ENCODE results near the gene CYP24A1. TPM values are rescaled to one million over a fixed set of nuclear protein-coding genes. Genes with fewer than 3 reads are reported as not detected.

The CYP24A1 gene
- polyA plus RNA-seq (2013, experiment 1 of 2; ENCODE audit: insufficient read length) = not detected
- not detected for polyA plus RNA-seq (2013, experiment 2 of 2; ENCODE audit: insufficient read length)

GRCh38 chr20:54173653-54174456 lies at the start of gene CYP24A1:
TSS of gene CYP24A1 (minus strand) at chr20:54173986. CDS start at chr20:54173579, 407 bp downstream.
- no peak for DNase-seq

GRCh38 chr20:54223285-54223684 lies 49.5 kb upstream of the CYP24A1 start:
- no peak for DNase-seq

GRCh38 chr20:54221996-54222890 lies 48.5 kb upstream of the CYP24A1 start:
- no peak for DNase-seq

- DNase-seq = no peak
Measured at GRCh38 chr20:54221353-54221752, 47.6 kb upstream of the CYP24A1 start.

GRCh38 chr20:54220722-54221121 lies 46.9 kb upstream of the CYP24A1 start:
- no peak for DNase-seq

- peak; percentile 66 for DNase-seq
Measured at GRCh38 chr20:54219751-54220426, 46.1 kb upstream of the CYP24A1 start.

- no peak for DNase-seq
Measured at GRCh38 chr20:54218470-54218869, 44.7 kb upstream of the CYP24A1 start.

GRCh38 chr20:54217762-54218161 lies 44.0 kb upstream of the CYP24A1 start:
- no peak for DNase-seq

GRCh38 chr20:54215157-54215789 lies 41.5 kb upstream of the CYP24A1 start:
- no peak for DNase-seq

- DNase-seq = no peak
Measured at GRCh38 chr20:54214566-54214965, 40.8 kb upstream of the CYP24A1 start.

- no peak for DNase-seq
Measured at GRCh38 chr20:54212871-54213270, 39.1 kb upstream of the CYP24A1 start.

- DNase-seq = peak; percentile 94
Measured at GRCh38 chr20:54212226-54212625, 38.4 kb upstream of the CYP24A1 start.

GRCh38 chr20:54209216-54209813 lies 35.5 kb upstream of the CYP24A1 start:
- DNase-seq = no peak

- DNase-seq = peak; percentile 38
Measured at GRCh38 chr20:54208548-54209176, 34.9 kb upstream of the CYP24A1 start.

GRCh38 chr20:54207743-54208547 lies 34.2 kb upstream of the CYP24A1 start, which contains the start of gene PFDN4:
TSS of gene PFDN4 (plus strand) at chr20:54208087. CDS start at chr20:54208101, 14 bp downstream.
- peak; percentile 85 for DNase-seq

- no peak for DNase-seq
Measured at GRCh38 chr20:54207053-54207742, 33.4 kb upstream of the CYP24A1 start.

GRCh38 chr20:54205450-54205849 lies 31.7 kb upstream of the CYP24A1 start:
- DNase-seq = no peak

- no peak for DNase-seq
Measured at GRCh38 chr20:54204481-54204880, 30.7 kb upstream of the CYP24A1 start.

GRCh38 chr20:54204063-54204462 lies 30.3 kb upstream of the CYP24A1 start:
- DNase-seq = no peak

GRCh38 chr20:54203281-54203680 lies 29.5 kb upstream of the CYP24A1 start:
- no peak for DNase-seq

All from fibroblast of skin of scalp (primary cell).